Vagina (tissue), 2 donors: ENCODE measurements around the gene RGS3. TPM values are rescaled to one million over a fixed set of nuclear protein-coding genes. Genes with fewer than 3 reads are reported as not detected.

Experiments used
- DNase-seq, 2 donors: peaks; one replicate each; pipeline ENCODE4 v3.0.0-alpha.2; 2017; ENCODE audit errors: extremely low spot score in 2 of 2
- H3K27ac ChIP-seq: fragments of 200-600 bp; sonication (generic); one replicate; pipeline ENCODE4 v1.5.1; 2019
- H3K27me3 ChIP-seq: fragments of 200-600 bp; sonication (generic); one replicate; pipeline ENCODE4 v1.5.1; 2019
- H3K36me3 ChIP-seq, 2 donors: fragments of 200-600 bp; sonication (generic); one replicate each; pipeline ENCODE4 v1.5.1; 2017 to 2019
- H3K4me1 ChIP-seq: fragments of 200-600 bp; sonication (generic); one replicate; pipeline ENCODE4 v1.5.1; 2019
- H3K4me3 ChIP-seq, 2 donors: fragments of 200-600 bp; sonication (generic); 1 replicate in 1 of 2; 2 replicates in 1 of 2; pipeline ENCODE4 v1.5.1; 2016 to 2019
- H3K9me3 ChIP-seq: fragments of 200-600 bp; sonication (generic); one replicate; pipeline ENCODE4 v1.5.1; 2019
- POLR2A ChIP-seq, 2 donors: fragments of 450-650 bp; IDR thresholded peaks; one replicate each; pipeline ENCODE4 v1.6.1; 2017; ENCODE audit warnings: antibody characterized with exemption in 2 of 2, mild to moderate bottlenecking in 2 of 2, moderate library complexity in 2 of 2
- POLR2AphosphoS5 ChIP-seq, 2 donors: sonication (generic); formaldehyde crosslinking; IDR thresholded peaks; one replicate each; pipeline ENCODE4 v1.9.0; 2017; ENCODE audit warnings: antibody characterized with exemption in 2 of 2, mild to moderate bottlenecking in 2 of 2, low read depth in 1 of 2; ENCODE audit not compliant: insufficient read depth in 1 of 2
- intact Hi-C: fragments of 100-400 bp; cut with DNase I; formaldehyde crosslinking; loops from one replicate; pipeline ENCODE4 v1.15.1; 2023
- total RNA-seq: library from RNA; depleted of rRNA; stranded (reverse); fragments of >200 nt; gene quantifications from one replicate; pipeline ENCODE4 v1.2.3, GENCODE V29; 2016
- TF ChIP-seq, protein P1 (sequence below), 3 experiments: fragments of 450-650 bp in 2 of 3; fragments of 200-600 bp in 1 of 3; sonication (generic) in 1 of 3; IDR thresholded peaks; one replicate each; pipeline ENCODE4 v1.5.1; 2017 to 2019; ENCODE audit warnings: antibody characterized with exemption in 3 of 3, mild to moderate bottlenecking in 2 of 3, moderate library complexity in 2 of 3

The RGS3 gene
- total RNA-seq, 1 donor from 2014 or later = 27.0 TPM

DNA sequence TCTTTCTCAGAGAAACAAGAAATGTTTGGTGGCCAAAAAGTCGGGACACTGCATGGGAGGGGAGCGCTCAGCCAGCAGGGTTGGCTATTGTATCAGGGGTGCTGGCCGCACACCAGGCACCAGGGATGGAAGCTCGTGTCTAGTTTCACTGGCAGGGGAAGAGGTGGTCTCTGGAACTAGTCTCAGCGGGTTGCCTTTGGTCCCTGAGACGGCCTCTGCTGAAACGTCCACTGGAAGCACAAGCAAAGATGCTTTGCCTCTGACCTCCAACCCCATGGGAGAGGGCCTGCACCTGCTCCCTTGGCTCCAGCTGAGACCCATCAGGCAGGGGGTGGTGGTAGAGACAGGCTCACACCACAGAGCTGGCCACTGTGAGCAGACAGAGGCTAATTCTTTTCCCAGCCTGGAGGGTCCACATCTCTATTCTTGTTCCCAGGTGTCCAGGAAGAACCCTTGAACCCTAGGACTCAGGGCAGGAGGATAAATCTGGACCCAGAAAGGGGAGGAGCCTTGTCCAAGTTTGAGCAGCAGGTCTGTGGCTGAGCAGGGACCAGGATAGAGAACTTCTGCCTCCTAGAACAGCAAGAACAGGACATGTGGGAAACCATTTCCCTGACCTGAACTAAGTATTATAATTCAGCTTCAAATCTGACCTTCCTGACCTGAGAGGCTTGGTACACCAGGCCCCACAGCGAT, 102.6 kb downstream of the RGS3 start:
- intact Hi-C loops = no loop called here
- no peak for DNase-seq
- peak overlapping the region; percentile 83 for H3K27ac ChIP-seq

DNA sequence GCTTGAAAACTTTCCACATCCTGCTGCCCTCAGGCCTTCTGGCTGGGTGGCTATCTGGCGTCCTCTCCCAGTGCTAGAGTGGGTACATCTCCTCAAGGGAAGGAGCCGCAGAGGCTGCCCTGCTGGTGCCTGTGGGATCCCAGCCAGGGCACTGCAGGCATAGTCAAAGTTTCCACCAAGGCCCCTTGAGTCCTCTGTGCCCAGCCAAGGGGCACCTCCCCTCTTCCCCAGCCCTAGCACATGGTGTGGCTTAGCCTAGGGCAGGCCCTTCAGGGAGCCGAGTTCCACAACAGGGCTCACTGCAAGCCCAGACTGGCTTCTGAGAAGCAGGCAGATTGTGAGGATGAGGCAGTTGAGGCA, 103.2 kb downstream of the RGS3 start:
- DNase-seq = no peak
- Histone ChIP-seq H3K4me1 (peaks cover 54% of the 10 kb centered on the region), H3K27me3 (no peaks in the 10 kb centered on the region), H3K4me3 (no peak overlapping the region), H3K36me3 (no peaks in the 10 kb centered on the region), H3K9me3 (no peaks in the 10 kb centered on the region), H3K27ac (peak overlapping the region; percentile 3)
- intact Hi-C loops = no loop called here
- TF ChIP-seq POLR2AphosphoS5 (IDR thresholded peaks at IDR 0.05; ENCODE audit: insufficient read depth in 1 of 2, low read depth in 1 of 2) (no peak), POLR2A (IDR thresholded peaks at IDR 0.05) (no peak)
- TF ChIP-seq, protein P1, sequence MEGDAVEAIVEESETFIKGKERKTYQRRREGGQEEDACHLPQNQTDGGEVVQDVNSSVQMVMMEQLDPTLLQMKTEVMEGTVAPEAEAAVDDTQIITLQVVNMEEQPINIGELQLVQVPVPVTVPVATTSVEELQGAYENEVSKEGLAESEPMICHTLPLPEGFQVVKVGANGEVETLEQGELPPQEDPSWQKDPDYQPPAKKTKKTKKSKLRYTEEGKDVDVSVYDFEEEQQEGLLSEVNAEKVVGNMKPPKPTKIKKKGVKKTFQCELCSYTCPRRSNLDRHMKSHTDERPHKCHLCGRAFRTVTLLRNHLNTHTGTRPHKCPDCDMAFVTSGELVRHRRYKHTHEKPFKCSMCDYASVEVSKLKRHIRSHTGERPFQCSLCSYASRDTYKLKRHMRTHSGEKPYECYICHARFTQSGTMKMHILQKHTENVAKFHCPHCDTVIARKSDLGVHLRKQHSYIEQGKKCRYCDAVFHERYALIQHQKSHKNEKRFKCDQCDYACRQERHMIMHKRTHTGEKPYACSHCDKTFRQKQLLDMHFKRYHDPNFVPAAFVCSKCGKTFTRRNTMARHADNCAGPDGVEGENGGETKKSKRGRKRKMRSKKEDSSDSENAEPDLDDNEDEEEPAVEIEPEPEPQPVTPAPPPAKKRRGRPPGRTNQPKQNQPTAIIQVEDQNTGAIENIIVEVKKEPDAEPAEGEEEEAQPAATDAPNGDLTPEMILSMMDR (IDR thresholded peaks at IDR 0.05) = no peak

More for the DNA sequence above, 102.6 kb downstream of the RGS3 start:
- Histone ChIP-seq H3K4me3 (peak overlapping the region; percentile 43 to 44), H3K9me3 (no peaks in the 10 kb centered on the region), H3K36me3 (no peaks in the 10 kb centered on the region), H3K27me3 (no peaks in the 10 kb centered on the region), H3K4me1 (peaks cover 54% of the 10 kb centered on the region)
- TF ChIP-seq POLR2A (IDR thresholded peaks at IDR 0.05) (no peak), POLR2AphosphoS5 (IDR thresholded peaks at IDR 0.05; ENCODE audit: insufficient read depth in 1 of 2, low read depth in 1 of 2) (no peak)
- TF ChIP-seq, protein P1 (IDR thresholded peaks at IDR 0.05) = no peak

DNA sequence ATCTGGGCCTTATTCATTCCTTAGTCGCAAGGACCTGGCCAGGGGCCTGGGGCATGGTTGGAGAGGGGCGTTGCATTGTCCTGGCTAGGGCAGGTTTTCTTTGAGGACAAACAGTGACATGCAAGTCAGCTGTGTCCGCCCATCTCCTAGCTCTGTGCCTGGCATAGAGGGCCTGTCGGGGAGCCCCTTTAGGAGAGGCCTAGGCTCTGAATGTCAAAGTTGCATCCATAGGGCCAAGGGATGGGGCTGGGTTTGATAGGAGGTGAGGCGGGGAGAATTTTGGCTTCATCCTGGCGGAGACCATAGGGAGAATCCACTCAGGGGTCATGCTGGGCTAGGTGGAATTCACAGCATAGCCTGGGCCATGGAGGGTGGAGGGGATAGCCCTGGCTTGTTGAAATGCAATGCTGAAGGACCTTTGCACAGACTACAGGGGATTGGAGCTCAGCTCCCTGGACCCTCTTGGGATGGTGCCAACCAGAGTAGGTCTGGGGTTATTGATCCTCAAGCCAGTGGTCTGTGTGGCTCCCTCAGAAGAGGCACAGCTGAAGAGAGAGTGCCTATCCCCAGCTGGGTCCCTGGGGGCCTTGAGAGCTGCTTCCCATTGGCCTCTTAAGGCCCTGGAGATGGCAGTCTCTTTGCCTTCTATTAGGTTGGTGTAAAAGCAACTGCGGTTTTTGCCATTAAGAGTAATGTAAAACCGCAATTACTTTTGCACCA, 104.0 kb downstream of the RGS3 start:
- no peak for DNase-seq
- H3K4me3 ChIP-seq = no peak overlapping the region
- intact Hi-C loops = no loop called here
- no peaks in the 10 kb centered on the region for H3K27me3 ChIP-seq
- H3K4me1 ChIP-seq = peaks cover 54% of the 10 kb centered on the region
- TF ChIP-seq POLR2A (IDR thresholded peaks at IDR 0.05) = no peak
- TF ChIP-seq, protein P1 (IDR thresholded peaks at IDR 0.05) = no peak
- no peak for TF ChIP-seq POLR2AphosphoS5 (IDR thresholded peaks at IDR 0.05; ENCODE audit: insufficient read depth in 1 of 2, low read depth in 1 of 2)
- no peaks in the 10 kb centered on the region for H3K9me3 ChIP-seq
- no peaks in the 10 kb centered on the region for H3K36me3 ChIP-seq
- H3K27ac ChIP-seq = no peak overlapping the region

DNA sequence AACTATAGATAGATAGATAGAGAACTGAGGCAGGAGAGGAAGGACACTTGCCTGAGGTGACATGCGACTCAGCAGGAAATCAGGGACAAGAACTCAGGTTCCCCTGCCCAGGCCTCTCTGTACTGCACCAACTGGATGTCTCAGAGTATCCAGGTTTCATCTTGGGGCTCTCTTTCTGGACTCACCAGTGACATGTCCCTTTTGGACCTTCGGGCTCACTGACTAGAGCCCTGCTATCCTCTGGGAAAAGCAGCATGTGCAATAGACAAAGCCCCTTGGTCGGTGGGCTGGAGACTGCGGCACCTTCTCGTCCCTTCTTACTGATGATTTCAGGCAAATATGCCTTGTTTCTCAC, 104.5 kb downstream of the RGS3 start:
- Histone ChIP-seq H3K9me3 (no peaks in the 10 kb centered on the region), H3K36me3 (no peaks in the 10 kb centered on the region), H3K4me3 (no peak overlapping the region), H3K27ac (no peak overlapping the region), H3K4me1 (peaks cover 54% of the 10 kb centered on the region), H3K27me3 (no peaks in the 10 kb centered on the region)
- no peak for DNase-seq
- intact Hi-C loops = no loop called here
- no peak for TF ChIP-seq POLR2AphosphoS5 (IDR thresholded peaks at IDR 0.05; ENCODE audit: insufficient read depth in 1 of 2, low read depth in 1 of 2)
- TF ChIP-seq, protein P1 (IDR thresholded peaks at IDR 0.05) = no peak
- no peak for TF ChIP-seq POLR2A (IDR thresholded peaks at IDR 0.05)
